AG09309 (cell line): Measurements from ENCODE around the gene MED13L.

Experiments used
- DNase-seq: peaks from one replicate; pipeline ENCODE4 v3.0.0-alpha.2; 2010; ENCODE audit warnings: low read depth
- H3K4me3 ChIP-seq: 2 replicates; pipeline ENCODE4 v1.5.1; 2011; ENCODE audit warnings: mild to moderate bottlenecking, low read depth, low read length, moderate library complexity; ENCODE audit not compliant: control insufficient read depth
- TF ChIP-seq, protein P1 (sequence below): IDR thresholded peaks from 2 replicates; pipeline ENCODE4 v1.5.1; 2011; ENCODE audit warnings: mild to moderate bottlenecking, low read depth, low read length, inconsistent platforms; ENCODE audit not compliant: insufficient read depth, control insufficient read depth; ENCODE audit errors: missing control alignments

MED13L gene

DNA sequence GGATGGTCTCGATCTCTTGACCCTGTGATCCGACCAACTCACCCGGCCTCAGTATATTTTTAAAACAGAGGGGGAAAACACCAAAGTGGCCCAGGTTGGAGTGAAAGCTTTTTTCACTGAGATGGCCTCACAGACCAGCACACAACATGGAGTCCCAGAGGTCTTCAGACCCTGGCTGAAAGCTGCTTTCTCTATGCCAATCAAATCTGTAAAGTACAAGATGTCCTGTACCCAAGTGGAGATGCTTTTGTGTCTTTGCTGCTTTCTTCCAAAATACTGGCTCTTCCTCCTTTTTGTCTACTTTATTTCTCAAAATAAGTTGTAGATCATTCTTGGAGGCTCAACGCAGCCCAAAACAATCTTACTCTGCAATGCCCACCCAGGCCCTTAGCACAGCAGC lies 214.8 kb downstream of the MED13L start:
- no peak for DNase-seq
- no peak overlapping the region for H3K4me3 ChIP-seq
- TF ChIP-seq, protein P1, sequence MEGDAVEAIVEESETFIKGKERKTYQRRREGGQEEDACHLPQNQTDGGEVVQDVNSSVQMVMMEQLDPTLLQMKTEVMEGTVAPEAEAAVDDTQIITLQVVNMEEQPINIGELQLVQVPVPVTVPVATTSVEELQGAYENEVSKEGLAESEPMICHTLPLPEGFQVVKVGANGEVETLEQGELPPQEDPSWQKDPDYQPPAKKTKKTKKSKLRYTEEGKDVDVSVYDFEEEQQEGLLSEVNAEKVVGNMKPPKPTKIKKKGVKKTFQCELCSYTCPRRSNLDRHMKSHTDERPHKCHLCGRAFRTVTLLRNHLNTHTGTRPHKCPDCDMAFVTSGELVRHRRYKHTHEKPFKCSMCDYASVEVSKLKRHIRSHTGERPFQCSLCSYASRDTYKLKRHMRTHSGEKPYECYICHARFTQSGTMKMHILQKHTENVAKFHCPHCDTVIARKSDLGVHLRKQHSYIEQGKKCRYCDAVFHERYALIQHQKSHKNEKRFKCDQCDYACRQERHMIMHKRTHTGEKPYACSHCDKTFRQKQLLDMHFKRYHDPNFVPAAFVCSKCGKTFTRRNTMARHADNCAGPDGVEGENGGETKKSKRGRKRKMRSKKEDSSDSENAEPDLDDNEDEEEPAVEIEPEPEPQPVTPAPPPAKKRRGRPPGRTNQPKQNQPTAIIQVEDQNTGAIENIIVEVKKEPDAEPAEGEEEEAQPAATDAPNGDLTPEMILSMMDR = no peak

DNA sequence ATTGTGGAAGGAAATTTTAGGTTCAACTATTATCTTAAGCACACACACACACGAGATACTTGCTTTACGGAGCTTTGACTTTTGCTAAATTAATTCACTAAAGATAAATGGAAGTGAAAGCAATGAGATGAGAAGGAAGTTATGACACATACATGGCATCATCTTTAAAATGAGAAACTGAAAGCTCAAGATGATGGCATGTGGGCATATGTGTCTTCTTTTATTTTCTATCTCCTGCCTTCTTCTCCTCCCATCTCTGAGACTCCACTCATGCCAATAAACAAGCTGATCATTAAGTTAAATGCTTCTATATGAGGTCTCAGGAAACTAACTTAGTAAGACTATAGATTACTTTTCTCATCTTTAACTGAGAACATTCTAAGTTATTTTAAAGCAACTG lies 216.7 kb downstream of the MED13L start:
- TF ChIP-seq, protein P1 = no peak
- DNase-seq = no peak
- no peak overlapping the region for H3K4me3 ChIP-seq

- no peak for DNase-seq
- no peak overlapping the region for H3K4me3 ChIP-seq
- TF ChIP-seq, protein P1 = no peak
These were observed 217.6 kb downstream of the MED13L start for GRCh38 chr12:116059904-116060303.

GRCh38 chr12:116058574-116058973 lies 218.9 kb downstream of the MED13L start:
- TF ChIP-seq, protein P1 = no peak
- no peak overlapping the region for H3K4me3 ChIP-seq
- DNase-seq = no peak

DNA sequence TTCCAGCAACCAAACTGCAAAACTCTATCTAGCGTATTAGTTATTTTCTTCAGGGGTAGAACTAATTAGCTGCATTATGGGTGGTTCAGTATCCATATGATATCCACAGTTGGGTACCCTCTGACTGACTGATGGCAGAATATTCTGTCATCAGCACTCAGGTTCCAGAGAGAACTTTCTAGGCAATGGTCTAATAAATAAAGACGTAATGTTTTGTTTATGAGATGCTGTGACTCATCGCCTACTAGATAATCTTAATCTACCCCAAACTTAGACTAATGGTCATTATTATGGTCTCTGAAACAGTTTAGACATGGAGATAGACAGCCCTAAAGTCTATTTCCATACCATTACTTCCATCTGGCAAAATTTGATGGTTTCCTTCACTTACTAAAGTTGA lies 220.1 kb downstream of the MED13L start:
- DNase-seq = no peak
- H3K4me3 ChIP-seq = no peak overlapping the region
- TF ChIP-seq, protein P1 = no peak

DNA sequence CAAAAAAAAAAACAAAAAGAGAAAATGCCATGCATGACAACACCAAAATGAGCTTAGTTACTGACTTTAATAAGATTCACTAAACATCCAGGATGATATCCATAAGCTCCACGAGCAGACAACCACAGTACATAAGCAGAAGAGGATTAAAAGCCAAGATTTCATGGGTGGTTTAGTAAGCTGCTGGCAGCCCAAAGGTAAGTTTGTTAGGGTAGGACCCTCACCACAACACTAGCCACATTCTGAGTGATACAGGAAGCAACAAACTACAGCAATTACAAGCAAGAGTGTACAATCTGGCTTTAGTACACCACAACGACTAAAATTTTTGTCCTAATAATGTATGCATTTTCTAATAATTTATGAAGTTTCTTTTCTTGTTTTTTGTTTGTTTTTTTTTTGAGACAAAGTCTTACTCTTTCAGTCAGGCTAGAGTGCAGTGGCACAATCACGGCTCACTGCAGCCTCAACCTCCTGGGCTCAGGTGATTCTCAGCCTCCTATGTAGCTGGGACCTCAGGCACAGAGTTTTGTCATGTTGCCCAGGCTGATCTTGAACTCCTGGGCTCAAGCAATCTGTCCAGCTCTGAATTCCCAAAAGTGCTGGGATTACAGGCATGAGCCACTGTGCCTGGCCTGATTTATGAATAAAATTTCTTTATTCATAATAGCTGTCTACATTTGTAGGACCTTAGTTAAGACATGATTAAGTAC lies 221.4 kb downstream of the MED13L start:
- TF ChIP-seq, protein P1 = no peak
- no peak for DNase-seq
- no peak overlapping the region for H3K4me3 ChIP-seq
